GM19351 (cell line): ENCODE measurements around the gene SORCS2.

Source experiments
- ATAC-seq: cut with Tn5 transposase; IDR thresholded peaks from one replicate; pipeline ENCODE4 v1.9.1; 2021; ENCODE audit warnings: mild to moderate bottlenecking, moderate library complexity; ENCODE audit not compliant: unreplicated experiment

The SORCS2 gene

GRCh38 chr4:7366180-7366945, 174.0 kb downstream of the SORCS2 start:
- ATAC-seq: no peak

- ATAC-seq: no peak
Observed at GRCh38 chr4:7366954-7367353, 174.6 kb downstream of the SORCS2 start.

GRCh38 chr4:7367406-7367805, 175.1 kb downstream of the SORCS2 start:
- ATAC-seq: no peak

GRCh38 chr4:7367864-7368277, 175.5 kb downstream of the SORCS2 start:
- ATAC-seq: no peak

GRCh38 chr4:7368296-7368695, 176.0 kb downstream of the SORCS2 start:
- ATAC-seq: no peak

GRCh38 chr4:7369511-7369910, 177.2 kb downstream of the SORCS2 start:
- no peak for ATAC-seq

GRCh38 chr4:7370038-7370437, 177.7 kb downstream of the SORCS2 start:
- no peak for ATAC-seq

- no peak for ATAC-seq
Observed at GRCh38 chr4:7371210-7371941, 179.0 kb downstream of the SORCS2 start.

- ATAC-seq: no peak
Observed at GRCh38 chr4:7372673-7373072, 180.3 kb downstream of the SORCS2 start.

- no peak for ATAC-seq
Observed at GRCh38 chr4:7374571-7374970, 182.2 kb downstream of the SORCS2 start.

GRCh38 chr4:7375427-7375826, 183.1 kb downstream of the SORCS2 start:
- ATAC-seq: no peak

GRCh38 chr4:7377223-7377865, 185.0 kb downstream of the SORCS2 start:
- no peak for ATAC-seq

GRCh38 chr4:7379186-7379585, 186.8 kb downstream of the SORCS2 start:
- no peak for ATAC-seq

- no peak for ATAC-seq
Observed at GRCh38 chr4:7379719-7380118, 187.4 kb downstream of the SORCS2 start.

- no peak for ATAC-seq
Observed at GRCh38 chr4:7381221-7381889, 189.0 kb downstream of the SORCS2 start.

GRCh38 chr4:7381890-7382633, 189.7 kb downstream of the SORCS2 start:
- no peak for ATAC-seq

GRCh38 chr4:7382634-7383014, 190.3 kb downstream of the SORCS2 start:
- ATAC-seq: no peak

GRCh38 chr4:7383266-7383665, 190.9 kb downstream of the SORCS2 start:
- ATAC-seq: no peak

- ATAC-seq: no peak
Observed at GRCh38 chr4:7384003-7384928, 191.9 kb downstream of the SORCS2 start.
